GM12878 (cell line): ENCODE results near the gene ZNF148.

Experiments
- CTCF ChIP-seq, 3 experiments: IDR thresholded peaks in 2 of 3; conservative IDR thresholded peaks in 1 of 3; 2 replicates each; pipeline ENCODE4 v1.5.1; 2011; ENCODE audit warnings: low read depth in 3 of 3, low read length in 3 of 3, mild to moderate bottlenecking in 3 of 3, control low read depth in 2 of 3, moderate library complexity in 2 of 3, inconsistent platforms in 1 of 3, mixed read lengths in 1 of 3; ENCODE audit not compliant: control insufficient read depth in 2 of 3, insufficient read depth in 1 of 3; ENCODE audit errors: extremely low read depth in 1 of 3
- POLR2A ChIP-seq: IDR thresholded peaks from 2 replicates; pipeline ENCODE4 v1.6.1; 2011; ENCODE audit warnings: low read depth, mild to moderate bottlenecking, low read length

- no peak for TF ChIP-seq POLR2A
- TF ChIP-seq CTCF (IDR thresholded peaks at IDR 0.05 in 2 of 3, conservative IDR thresholded peaks at IDR 0.05 in 1 of 3; ENCODE audit: control insufficient read depth in 2 of 3, extremely low read depth in 1 of 3, insufficient read depth in 1 of 3, low read depth in 3 of 3, low read length in 3 of 3) = no peak
Measured at GRCh38 chr3:125351814-125352456, 23.2 kb downstream of the ZNF148 start.
